Endothelial cell of umbilical vein (primary cell): ENCODE data around the gene TYRO3. TPM values are rescaled to one million over a fixed set of nuclear protein-coding genes. Genes with fewer than 3 reads are reported as not detected.

Experiments
- BruUV-seq: library from RNA; stranded (reverse); fragments of 400-500 nt; replicated peaks from 2 replicates; lab custom pipeline; 2021; lab: Mats Ljungman, UMichigan
- CTCF ChIA-PET: fragments of 300-600, 350-600 bp; sonication (Branson Sonifier 250); formaldehyde crosslinking; loops from one replicate; lab custom pipeline; 2021; ENCODE audit warnings: antibody characterized with exemption, inconsistent platforms; lab: Charles Lee
- POLR2A ChIA-PET: fragments of 300-600, 350-600 bp; sonication (Branson Sonifier 250); formaldehyde crosslinking; loops from one replicate; lab custom pipeline; 2021; ENCODE audit warnings: antibody characterized with exemption, inconsistent platforms; lab: Charles Lee
- DNase-seq: peaks from one replicate; pipeline ENCODE4 v3.0.0-alpha.2; 2011; ENCODE audit warnings: low read depth, low spot score
- FAIRE-seq: peaks from 2 replicates; lab custom pipeline; 2011; peaks lifted over from hg19 to GRCh38; lab: Jason Lieb, UNC
- H2AFZ ChIP-seq: 2 replicates; pipeline ENCODE4 v1.6.0; 2012; ENCODE audit warnings: low read depth, low read length, control low read depth, inconsistent platforms
- H3K27ac ChIP-seq: 2 replicates; pipeline ENCODE4 v1.5.1; 2011; ENCODE audit warnings: low read depth, mild to moderate bottlenecking, control low read depth, low read length, moderate library complexity; ENCODE audit not compliant: insufficient read depth
- H3K27me3 ChIP-seq, 2 experiments: 2 replicates each; pipeline versions ENCODE4 v1.6.0 to v1.6.1; 2011; ENCODE audit warnings: low read length in 2 of 2, mixed read lengths in 1 of 2; ENCODE audit not compliant: control insufficient read depth in 2 of 2, insufficient read depth in 2 of 2
- H3K36me3 ChIP-seq, 2 experiments: 2 replicates in 1 of 2; 3 replicates in 1 of 2; pipeline ENCODE4 v1.5.1; 2011; ENCODE audit warnings: low read length in 2 of 2, mild to moderate bottlenecking in 1 of 2, moderate library complexity in 1 of 2; ENCODE audit not compliant: control insufficient read depth in 2 of 2, insufficient read depth in 2 of 2; ENCODE audit errors: extremely low read depth in 1 of 2
- H3K4me1 ChIP-seq: 3 replicates; pipeline ENCODE4 v1.5.1; 2011; ENCODE audit warnings: mild to moderate bottlenecking, low read length; ENCODE audit not compliant: control insufficient read depth, insufficient read depth; ENCODE audit errors: extremely low read depth
- H3K4me2 ChIP-seq: 2 replicates; pipeline ENCODE4 v1.6.1; 2011; ENCODE audit warnings: low read length, control low read depth, mixed read lengths; ENCODE audit not compliant: insufficient read depth
- H3K4me3 ChIP-seq, 3 experiments: fragments of 200-600 bp in 1 of 3; sonication (generic), shearing (Covaris generic) in 1 of 3; replicated peaks in 1 of 3; 2 replicates each; pipeline ENCODE4 v1.5.1; 2011 to 2016; ENCODE audit warnings: control low read depth in 3 of 3, low read length in 3 of 3, mild to moderate bottlenecking in 2 of 3, inconsistent platforms in 1 of 3, low read depth in 1 of 3, moderate library complexity in 1 of 3; ENCODE audit not compliant: insufficient read depth in 1 of 3
- H3K79me2 ChIP-seq: 2 replicates; pipeline ENCODE4 v1.6.0; 2012; ENCODE audit warnings: low read length, inconsistent platforms; ENCODE audit not compliant: control insufficient read depth, insufficient read depth
- H3K9ac ChIP-seq: replicated peaks from 2 replicates; pipeline ENCODE3; 2011; ENCODE audit warnings: low read length, control low read depth; ENCODE audit not compliant: insufficient read depth; ENCODE audit errors: extremely low read depth
- H3K9me1 ChIP-seq: replicated peaks from 3 replicates; pipeline ENCODE4 v1.6.0; 2011; ENCODE audit warnings: mild to moderate bottlenecking, low read length; ENCODE audit not compliant: control insufficient read depth, insufficient read depth; ENCODE audit errors: extremely low read depth
- H3K9me3 ChIP-seq: replicated peaks from 2 replicates; pipeline ENCODE4 v1.5.1; 2012; ENCODE audit warnings: low read length, inconsistent platforms; ENCODE audit not compliant: control insufficient read depth, insufficient read depth
- H4K20me1 ChIP-seq: replicated peaks from 2 replicates; pipeline ENCODE3; 2011; ENCODE audit warnings: mild to moderate bottlenecking, low read length; ENCODE audit not compliant: control insufficient read depth, insufficient read depth; ENCODE audit errors: extremely low read depth
- EZH2 ChIP-seq: IDR thresholded peaks from 2 replicates; pipeline ENCODE4 v1.6.1; 2012; ENCODE audit warnings: borderline replicate concordance, low read depth, mild to moderate bottlenecking, moderate library complexity, low read length, inconsistent platforms; ENCODE audit not compliant: severe bottlenecking
- FOS ChIP-seq: IDR thresholded peaks from 2 replicates; pipeline ENCODE4 v1.6.1; 2011; ENCODE audit warnings: mild to moderate bottlenecking, low read length, moderate library complexity, borderline replicate concordance; ENCODE audit not compliant: insufficient read depth
- MAX ChIP-seq: IDR thresholded peaks from 2 replicates; pipeline ENCODE4 v1.6.1; 2011; ENCODE audit not compliant: insufficient read depth, insufficient read length
- MYC ChIP-seq: IDR thresholded peaks from one replicate; pipeline ENCODE4 v1.6.1; 2011; ENCODE audit warnings: mild to moderate bottlenecking, low read depth, low read length
- POLR2A ChIP-seq: IDR thresholded peaks from 2 replicates; pipeline ENCODE4 v1.6.1; 2012; ENCODE audit warnings: low read depth, mild to moderate bottlenecking, control low read depth, low read length
- dilution Hi-C: fragments of 300-500 bp; cut with MboI; formaldehyde crosslinking; loops from one replicate; pipeline ENCODE4 v1.15.0; 2019; ENCODE audit warnings: low sequenced_read_pairs; ENCODE audit not compliant: extremely low pct_ligation_motif_present
- intact Hi-C: fragments of 100-400 bp; cut with micrococcal nuclease; formaldehyde crosslinking; loops from one replicate; pipeline ENCODE4 v1.10.0; 2022
- polyA plus RNA-seq, 4 experiments: library from polyadenylated mRNA; depleted of rRNA in 3 of 4; stranded (reverse) in 3 of 4; unstranded in 1 of 4; fragments of >200 nt; gene quantifications; 2 replicates each; pipeline versions ENCODE4 v1.2.1 to v1.2.3, GENCODE V29; 2011 to 2012; ENCODE audit warnings: missing spikeins in 1 of 4
- total RNA-seq: library from RNA; stranded (reverse); gene quantifications from 2 replicates; pipeline ENCODE4 v1.2.3, GENCODE V29; 2021

Gene TYRO3
- total and polyA plus RNA-seq, 2 donors (not counting 3 experiments of a cell fraction or from before 2014, with no cell fraction given): 14.1 to 14.5 TPM

GRCh38 chr15:41546851-41547786 lies 11.9 kb upstream of the TYRO3 start:
- Histone ChIP-seq H3K4me1 (peaks cover 6% of the 10 kb centered on the region), H3K27me3 (no peaks in the 10 kb centered on the region), H3K9me3 (no peaks in the 10 kb centered on the region), H3K4me2 (no peak overlapping the region), H4K20me1 (no peaks in the 10 kb centered on the region), H3K9me1 (no peaks in the 10 kb centered on the region), H2AFZ (no peak overlapping the region), H3K4me3 (no peak overlapping the region), H3K9ac (no peak overlapping the region), H3K27ac (no peak overlapping the region), H3K79me2 (peaks cover 10% of the 10 kb centered on the region), H3K36me3 (no peaks in the 10 kb centered on the region)
- TF ChIP-seq FOS: peak; percentile 15
- no peak for TF ChIP-seq EZH2
- TF ChIP-seq MAX: no peak
- no peak for TF ChIP-seq MYC
- TF ChIP-seq POLR2A: no peak
- no TSS peak for BruUV-seq
- intact Hi-C loops (no loop called here), dilution Hi-C loops (no loop called here)
- DNase-seq: no peak
- POLR2A ChIA-PET: no interaction called here
- no peak for FAIRE-seq
- CTCF ChIA-PET: interaction anchor here (1.3 to 2.0 kb wide), 2 partner anchors 17 to 81 kb away, joined by 3 to 5 read pairs; no protein-coding TSS in a partner anchor
